GM19239 (cell line): ENCODE data around the gene RSU1.

Experiments
- DNase-seq: peaks from one replicate; pipeline ENCODE4 v3.0.0; 2011; ENCODE audit warnings: low spot score; ENCODE audit not compliant: insufficient read length
- FAIRE-seq: peaks from 2 replicates; lab custom pipeline; 2011; peaks lifted over from hg19 to GRCh38; lab: Jason Lieb, UNC

The RSU1 gene

DNA sequence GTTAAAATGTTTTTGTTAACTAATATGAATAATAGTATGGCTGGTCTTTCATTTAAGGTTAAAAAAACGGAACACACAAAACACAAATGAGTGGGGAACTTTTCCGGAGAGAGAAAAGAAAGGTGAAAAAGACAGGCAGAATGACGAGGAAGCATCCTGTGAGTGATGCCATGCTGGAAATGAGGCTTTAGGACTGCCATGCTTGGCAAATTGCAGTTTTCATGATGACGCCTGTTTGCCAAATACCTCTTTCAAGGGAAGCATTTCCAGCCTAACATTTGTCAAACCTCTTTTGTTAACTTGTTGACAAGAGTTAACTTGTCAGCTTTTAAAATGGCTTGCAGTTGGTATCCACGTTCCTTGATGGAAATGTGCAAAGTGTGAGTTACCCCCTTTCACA lies 127.5 kb downstream of the RSU1 start:
- FAIRE-seq, result no peak
- no peak for DNase-seq

DNA sequence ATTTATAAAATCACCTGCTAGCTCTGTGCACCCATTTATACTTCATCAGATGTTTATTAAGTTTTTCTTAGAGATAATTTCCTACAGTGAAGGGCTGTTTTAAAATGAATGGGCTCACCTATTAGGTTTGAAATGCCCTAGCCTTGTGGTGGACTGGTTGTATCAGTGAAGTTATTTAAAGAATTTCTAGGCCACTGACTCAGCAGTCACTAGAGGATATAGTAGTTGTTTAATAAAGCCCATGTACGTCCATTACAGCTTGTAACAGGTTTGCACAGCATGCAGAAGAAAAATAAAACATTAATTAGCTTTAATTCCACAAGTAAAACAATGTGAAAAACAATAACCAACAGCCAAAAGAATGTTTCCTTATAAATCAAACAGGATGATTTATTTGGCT lies 128.0 kb downstream of the RSU1 start:
- FAIRE-seq (no peak), DNase-seq (no peak)

DNA sequence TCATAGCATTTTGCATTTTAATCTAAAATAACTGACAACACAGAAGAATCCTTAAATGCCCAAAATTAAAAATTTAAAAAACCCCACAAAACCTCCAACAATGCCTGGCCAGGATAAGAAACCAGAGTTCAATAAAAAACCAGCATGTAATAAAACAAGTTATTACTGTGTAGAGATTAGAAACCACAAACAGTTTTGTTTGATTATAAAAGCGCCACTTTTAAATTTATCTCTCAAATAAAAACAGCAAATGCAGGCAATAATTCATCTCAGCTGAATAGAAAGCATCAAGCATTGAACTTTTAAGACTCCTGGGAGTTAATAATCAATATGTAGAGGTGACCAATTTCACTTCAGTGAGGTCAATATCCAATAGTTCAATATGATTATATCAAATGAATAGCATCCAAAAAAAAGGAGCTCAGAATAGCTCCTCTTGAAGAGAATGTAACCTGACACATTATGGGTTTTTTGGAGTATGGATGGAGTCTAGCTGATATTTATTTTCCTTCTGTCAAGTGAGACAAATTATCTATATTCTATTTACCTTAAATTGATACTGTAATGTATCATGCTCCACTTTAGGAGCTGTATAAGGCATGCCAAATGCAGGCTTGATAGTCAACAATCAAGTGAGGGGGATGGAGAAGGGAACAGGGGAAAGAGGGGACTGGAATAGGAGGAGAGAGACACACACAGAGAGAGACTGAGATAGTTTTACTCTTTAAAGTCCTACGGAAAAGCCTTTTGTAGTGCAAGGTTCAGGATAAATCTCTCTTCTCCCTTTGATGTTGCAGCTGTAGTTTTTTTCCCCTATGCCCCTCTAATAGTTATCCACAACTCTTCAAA lies 130.9 kb downstream of the RSU1 start:
- FAIRE-seq, result no peak

DNA sequence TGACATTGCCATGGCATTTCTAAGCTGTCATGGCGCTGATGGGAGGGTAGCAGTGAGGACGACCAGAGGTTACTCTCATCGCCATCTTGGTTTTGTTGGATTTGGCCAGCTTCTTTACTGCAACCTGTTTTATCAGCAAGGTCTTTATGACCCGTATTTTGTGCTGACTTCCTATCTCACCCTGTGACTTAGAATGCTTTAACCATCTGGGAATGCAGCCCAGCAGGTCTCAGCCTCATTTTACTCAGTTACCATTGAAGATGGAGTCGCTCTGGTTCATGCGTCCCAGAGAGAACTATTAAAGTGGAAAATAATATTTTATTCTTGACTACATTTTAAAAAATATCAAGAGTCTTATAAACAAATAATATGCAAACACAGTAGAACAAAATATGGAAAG lies 131.7 kb downstream of the RSU1 start:
- no peak for DNase-seq
- no peak for FAIRE-seq

More for the DNA sequence above, 130.9 kb downstream of the RSU1 start:
- DNase-seq, result no peak

DNA sequence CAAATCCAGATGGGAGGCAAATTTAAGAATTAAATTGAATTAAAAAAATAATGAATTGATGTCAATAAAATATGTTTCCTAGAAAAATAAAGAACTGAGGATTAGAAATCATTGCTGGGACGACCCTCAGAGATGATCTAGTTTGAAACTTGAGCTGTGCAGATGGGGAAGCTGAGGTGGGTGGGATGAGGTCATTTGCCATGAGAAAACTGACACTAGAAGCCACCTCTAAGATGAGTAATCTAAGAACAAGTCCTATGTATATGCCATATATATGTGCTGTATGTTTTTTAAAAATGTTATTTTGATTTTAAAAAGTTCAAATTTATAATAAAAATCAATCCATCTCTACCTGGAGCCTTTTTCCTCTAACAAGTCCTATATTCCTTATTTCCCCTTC lies 135.7 kb downstream of the RSU1 start:
- FAIRE-seq, result no peak
- no peak for DNase-seq

DNA sequence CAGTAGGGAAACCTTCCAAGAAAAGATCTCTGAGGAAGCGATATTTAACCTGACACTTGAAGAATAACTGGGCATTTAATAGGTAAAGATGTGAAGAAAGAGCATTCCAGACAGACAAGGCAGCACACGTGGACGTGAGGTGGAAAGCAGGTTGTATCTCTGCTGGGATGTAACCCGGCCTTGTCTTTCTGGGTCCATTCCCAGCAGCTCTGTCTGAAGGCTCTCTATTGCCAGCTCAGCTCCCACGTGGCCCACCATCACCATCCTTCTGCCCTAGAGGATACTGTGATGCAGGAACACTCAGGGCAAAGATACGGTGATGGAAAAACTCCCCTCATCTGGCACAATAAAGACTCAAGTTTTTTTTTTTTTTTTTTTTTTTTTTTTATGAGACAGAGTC lies 137.7 kb downstream of the RSU1 start:
- DNase-seq, result no peak
- no peak for FAIRE-seq

DNA sequence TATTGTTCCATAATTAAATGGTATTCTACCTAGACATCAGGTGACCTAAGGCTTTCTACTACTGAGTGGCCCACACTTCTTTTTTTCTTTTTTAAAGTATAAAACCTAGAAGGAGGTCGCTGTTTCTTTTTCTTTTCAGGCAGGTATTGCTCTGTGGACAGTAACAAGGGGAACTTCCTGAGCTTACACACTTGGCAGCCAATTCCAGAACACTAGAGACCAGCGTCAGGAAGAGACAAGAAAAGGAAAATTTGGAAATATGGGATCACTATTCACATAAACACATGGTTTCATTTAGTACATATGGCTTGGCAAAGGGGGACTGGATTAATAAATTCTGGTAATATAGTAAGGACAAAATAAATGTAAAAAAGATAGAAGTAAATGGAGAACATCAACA lies 141.9 kb downstream of the RSU1 start:
- DNase-seq, result no peak
- no peak for FAIRE-seq

DNA sequence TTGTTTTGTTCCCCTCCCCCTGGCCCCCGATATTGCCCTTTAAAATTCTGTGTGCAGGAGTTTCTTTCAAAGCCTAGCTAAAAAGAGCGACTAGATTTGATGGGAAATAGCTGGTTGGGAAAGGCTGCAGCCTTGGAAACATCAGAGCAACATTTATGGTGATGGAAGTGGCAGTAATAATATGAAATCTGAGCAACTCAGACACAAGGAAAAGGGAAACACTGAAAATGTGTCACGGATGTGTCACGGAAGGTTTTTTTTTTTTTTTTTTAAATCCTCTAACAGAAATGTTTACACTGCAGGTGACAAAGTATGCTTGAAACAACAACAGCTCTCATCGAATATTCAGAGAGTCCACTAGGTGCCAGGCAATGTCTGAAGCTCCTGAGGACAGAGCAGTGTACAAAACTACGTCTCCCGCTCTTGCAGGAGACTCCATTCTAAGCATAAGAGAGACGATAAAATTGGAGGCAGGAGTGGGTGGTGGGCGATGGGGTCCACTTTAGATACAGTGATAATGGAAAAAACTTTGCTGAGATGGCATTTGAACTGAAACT lies 143.0 kb downstream of the RSU1 start:
- DNase-seq (no peak), FAIRE-seq (no peak)

DNA sequence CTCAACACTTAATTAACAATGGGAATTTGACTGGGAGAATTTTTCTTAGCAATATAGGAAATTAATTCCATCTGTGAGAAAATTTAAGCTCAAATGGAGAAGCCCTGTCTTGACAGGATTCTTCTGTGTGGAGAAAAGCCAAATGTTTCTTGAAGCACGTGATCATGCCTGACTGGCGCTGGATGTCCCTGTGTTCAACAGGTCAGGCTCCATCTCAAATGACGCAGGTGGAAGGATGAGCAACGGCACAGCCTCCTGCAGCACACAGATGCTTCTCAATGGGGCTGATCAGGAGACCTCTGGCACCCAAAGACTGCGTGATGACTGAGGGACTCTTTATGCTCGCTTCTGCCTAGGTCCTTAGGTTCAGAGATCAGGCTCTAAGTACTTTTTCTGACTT lies 143.8 kb downstream of the RSU1 start:
- FAIRE-seq, result no peak
- DNase-seq, result no peak

DNA sequence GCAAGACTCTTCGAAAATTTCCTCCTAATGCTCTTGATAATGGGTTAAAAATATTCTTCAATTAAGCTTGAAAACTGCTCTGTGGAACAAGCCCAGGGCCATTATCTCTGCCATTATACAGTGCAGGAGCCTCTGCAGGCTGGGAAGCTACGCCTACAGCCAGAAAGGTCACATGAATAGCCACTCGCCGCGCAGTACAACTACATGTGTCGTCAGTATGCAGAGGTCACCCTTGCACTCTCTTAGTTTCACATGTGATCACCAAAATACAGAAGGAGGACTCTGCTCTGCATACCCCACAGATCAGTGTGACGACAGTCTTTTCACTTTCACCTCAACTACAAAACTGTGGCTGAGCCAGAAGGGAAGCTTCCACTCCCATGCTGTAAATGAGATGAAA lies 153.8 kb downstream of the RSU1 start:
- no peak for FAIRE-seq
- DNase-seq, result no peak

DNA sequence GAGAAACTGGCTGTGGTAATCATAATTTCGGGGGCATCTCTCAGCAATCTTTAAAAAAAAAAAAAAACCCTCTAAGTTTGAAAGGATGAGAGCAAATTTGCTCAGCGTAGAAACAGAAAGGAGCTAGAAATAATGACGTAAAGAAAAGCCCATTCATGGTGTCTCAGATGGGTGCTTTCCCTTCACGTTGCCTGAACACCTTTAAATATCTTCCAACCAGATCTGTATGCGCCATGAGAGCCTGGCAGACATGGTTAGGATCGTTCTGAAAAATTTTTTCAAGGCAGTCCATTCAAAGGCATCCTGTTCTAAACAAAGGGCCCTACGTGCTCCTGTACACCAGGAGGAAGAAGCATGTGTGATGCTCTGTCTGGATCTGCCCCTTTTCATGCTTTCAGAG lies 154.3 kb downstream of the RSU1 start:
- FAIRE-seq, result peak; percentile 23
- no peak for DNase-seq

DNA sequence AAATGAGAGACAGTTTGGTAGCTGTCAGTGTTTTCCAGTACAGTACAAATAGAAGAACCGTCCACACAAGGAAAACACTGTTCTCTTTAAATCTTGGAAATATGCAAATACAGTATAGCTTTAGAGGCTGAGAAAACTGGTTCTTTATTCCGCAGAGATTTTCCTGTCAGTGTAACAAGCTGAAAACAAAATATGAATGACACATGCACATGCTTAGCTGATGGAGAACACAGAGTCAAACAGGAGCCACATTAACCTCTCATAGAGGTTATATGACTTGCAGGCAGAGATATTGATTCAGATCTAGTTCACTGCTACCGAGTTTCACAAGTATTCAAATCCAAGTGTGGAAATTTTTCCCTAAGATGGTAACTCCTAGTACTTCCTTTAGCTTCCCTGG lies 160.3 kb downstream of the RSU1 start:
- FAIRE-seq, result no peak
- DNase-seq, result no peak

DNA sequence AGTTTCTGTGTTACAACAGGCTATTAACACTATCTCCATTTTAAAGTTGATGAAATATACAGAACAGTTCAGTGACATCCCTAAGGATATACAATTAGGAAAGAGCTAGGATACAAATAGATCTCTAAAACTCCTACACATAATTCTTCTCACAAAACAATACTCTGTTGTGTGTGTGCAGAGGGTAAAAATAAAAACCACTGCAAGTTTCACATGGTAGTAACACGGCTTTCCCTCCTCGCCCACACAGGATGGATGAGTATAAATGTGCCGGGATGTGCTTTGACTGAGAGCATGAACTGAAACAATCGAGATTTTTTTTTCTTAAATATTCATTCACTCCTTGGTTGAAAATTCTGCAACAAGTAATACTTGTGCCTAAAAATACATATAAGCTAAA lies 164.0 kb downstream of the RSU1 start:
- FAIRE-seq (no peak), DNase-seq (no peak)

DNA sequence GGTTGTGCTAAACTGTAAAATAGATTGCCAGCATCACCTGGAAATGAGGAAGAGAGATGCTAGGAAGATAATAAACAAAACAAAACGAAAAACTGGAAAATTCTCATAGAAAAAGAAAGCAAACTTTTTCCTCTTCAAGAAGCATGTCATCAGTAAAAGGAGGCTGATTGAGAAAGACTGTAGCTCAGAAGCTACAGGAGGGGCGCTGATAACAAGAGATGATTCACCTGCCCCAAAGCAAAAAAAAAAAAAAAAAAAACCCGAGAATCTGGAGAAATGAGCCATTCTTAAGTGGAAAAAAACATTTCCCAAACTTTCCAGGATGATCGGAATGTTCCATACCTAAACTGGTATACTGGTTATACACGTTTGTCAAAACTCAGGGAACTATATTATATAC lies 165.1 kb downstream of the RSU1 start:
- no peak for DNase-seq
- FAIRE-seq, result no peak

DNA sequence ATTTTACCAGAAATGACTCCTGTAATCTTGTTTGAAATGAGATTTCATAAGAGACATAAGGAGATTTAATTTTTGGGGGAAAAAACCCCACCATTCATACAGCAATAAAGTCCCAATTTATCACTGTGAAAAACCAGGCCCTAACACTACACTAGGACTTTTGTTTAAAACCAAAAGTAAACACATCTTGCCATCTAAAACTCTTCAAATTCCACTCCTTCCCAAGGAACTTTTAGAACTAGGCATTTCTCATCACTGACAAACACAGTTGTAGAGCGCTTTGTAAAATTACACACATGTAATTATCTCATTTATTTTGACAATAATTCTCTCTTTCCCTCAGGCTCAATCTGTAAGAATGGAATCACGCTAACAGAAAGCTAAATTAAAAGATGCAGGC lies 167.5 kb downstream of the RSU1 start:
- FAIRE-seq, result no peak

DNA sequence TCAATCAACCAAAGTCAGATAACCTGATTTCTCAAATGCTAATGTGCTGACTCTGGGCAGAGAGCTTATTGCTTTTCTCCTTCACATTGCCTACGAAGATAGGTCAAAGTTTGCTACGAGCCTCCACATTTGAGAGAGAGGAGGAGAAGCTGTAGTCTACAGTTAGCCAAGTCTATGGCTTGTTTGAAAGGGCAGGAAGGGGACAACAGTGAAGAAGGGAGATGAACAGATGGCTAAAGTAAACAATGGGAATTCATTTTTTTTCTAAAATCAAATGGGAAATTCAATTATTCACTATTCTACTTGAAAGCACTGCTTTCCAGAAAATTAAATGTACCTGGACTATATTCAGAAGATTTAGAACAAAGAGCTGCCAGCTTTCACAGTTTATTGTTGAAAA lies 168.9 kb downstream of the RSU1 start:
- no peak for DNase-seq
- FAIRE-seq, result no peak

More for the DNA sequence above, 167.5 kb downstream of the RSU1 start:
- DNase-seq, result no peak

DNA sequence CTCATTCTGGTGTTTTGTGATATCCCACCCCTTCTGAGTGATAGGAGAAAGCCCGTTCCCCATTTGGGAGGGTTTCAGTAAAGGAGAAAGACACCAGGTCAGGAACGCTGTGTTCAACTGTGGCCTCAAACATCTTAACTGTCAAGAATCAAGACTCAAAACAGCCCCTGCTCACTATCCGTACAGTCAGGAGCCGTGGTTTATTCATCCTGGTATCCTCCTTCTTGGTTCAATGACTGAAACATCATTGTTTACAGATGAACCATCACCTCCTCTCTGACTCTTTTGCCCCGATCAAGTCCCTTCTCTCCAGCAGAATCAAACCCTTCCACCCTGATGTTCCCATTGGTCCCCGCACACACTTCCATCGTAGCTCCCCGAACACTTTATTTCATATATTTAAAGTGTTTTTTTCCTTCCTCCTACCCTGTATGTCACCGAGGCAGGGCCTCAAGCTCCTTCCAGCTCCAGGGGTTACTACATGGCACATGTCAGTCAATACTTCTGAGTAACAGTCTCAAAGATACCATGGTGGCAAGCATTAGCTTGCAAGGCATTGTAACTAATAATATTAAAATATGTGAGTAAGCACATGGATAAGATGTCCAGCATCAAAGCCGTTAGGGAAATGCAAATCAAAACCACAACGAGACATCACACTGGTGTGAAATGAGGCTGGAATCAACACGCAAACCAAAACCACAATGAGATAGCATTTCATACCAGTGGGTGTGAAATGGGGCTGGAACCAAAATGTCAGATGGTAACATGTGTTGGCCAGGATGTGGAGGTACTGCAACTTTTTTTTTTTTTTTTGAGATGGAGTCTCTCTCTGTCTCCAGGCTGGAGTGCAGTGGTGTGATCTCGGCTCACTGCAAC lies 170.8 kb downstream of the RSU1 start:
- DNase-seq, result no peak
- FAIRE-seq, result no peak

DNA sequence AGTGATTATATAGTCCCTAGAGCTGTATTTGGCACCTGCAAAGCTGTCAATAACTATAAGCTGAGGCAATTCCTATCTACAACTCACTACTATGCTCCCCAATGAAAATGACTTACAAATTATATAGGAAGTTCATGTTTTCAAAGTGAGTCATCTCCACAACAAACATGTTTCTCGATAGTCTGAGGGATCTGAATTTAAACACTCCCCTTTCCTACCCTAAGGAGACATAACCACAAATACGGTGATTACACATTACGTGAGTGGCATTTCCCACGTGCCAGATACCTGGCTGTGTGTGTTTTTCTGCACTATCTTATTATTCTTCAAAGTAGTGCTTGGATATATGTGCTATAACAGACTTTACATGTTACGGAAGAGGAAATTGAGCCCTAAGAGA lies 173.1 kb downstream of the RSU1 start:
- DNase-seq (no peak), FAIRE-seq (no peak)

DNA sequence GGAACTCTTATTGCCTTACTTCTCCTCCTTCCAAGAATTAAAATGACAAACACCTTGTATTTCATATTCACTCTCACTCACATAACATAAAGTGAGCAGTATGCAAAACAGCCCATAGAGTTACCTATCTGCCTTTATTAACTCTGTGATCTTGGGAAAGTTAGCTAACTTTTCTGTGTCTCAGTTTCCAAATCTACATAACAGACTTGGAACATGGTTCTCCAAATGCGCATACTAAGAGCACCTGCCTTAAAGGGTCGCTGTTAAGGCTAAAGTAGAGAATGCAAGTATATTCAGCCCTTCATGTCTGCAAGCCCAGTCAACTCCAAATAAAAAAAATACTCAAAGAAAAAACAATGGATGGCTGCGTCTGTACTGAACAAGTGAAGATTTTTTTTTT lies 173.7 kb downstream of the RSU1 start:
- DNase-seq (no peak), FAIRE-seq (no peak)

DNA sequence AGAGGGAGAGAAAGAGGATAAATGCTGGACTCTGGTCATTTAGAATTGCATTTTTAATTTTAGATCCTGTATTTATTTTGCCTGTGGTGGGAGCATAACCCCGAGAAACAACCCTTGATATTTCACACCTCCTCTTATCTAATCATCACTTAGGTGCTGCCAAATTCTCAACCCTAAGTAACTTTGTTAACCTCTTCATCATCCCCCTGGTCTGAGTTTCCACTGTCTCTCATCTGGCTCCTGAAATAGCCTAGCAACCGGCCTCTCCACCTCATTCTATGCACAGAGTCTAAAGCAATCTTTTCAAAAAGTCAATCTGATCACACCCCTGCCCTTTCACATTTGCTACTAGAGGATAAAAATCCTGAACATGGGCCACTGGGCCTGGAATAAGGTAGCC lies 177.1 kb downstream of the RSU1 start:
- no peak for FAIRE-seq

DNA sequence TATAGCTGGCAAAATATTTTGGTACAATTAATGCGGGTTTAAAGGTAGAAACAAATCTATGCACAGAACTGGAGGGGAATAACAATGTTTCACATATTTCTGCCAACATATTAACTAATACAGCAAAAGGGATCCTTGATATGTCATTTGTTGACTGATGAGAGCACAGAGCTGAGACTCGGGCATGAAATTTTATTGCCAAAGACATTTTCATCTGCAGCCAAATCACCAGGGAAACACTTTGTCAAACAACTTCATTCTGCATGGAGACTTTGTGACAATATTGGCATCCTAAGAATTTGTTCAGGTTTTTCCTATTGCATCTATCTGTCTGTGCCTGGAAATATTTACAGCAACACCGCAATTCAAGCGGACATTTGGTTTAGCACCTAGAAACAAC lies 177.8 kb downstream of the RSU1 start:
- DNase-seq, result no peak
- no peak for FAIRE-seq

More for the DNA sequence above, 177.1 kb downstream of the RSU1 start:
- DNase-seq, result no peak
